H9 (cell line): ENCODE results near the gene C22orf23. TPM values are rescaled to one million over a fixed set of nuclear protein-coding genes. Genes with fewer than 3 reads are reported as not detected.

Experiments used
- DNase-seq: peaks from one replicate; pipeline ENCODE4 v3.0.0-alpha.2; 2017
- H2AFZ ChIP-seq: one replicate; pipeline ENCODE4 v1.6.1; 2013; ENCODE audit warnings: mild to moderate bottlenecking, low read length, control low read depth, moderate library complexity
- H2AK5ac ChIP-seq: 2 replicates; pipeline ENCODE4 v1.6.1; 2013; ENCODE audit warnings: low read length, control low read depth, mixed read lengths; ENCODE audit not compliant: insufficient read length
- H2BK120ac ChIP-seq: one replicate; pipeline ENCODE4 v1.6.1; 2013; ENCODE audit warnings: low read depth, mild to moderate bottlenecking, low read length, control low read depth, inconsistent platforms; ENCODE audit not compliant: poor library complexity, severe bottlenecking
- H2BK12ac ChIP-seq: 2 replicates; pipeline ENCODE4 v1.6.1; 2013; ENCODE audit warnings: low read length, control low read depth, mixed read lengths, low read depth; ENCODE audit not compliant: insufficient read length
- H2BK15ac ChIP-seq: 2 replicates; pipeline ENCODE4 v1.6.1; 2013; ENCODE audit warnings: low read depth, low read length, control low read depth
- H2BK20ac ChIP-seq: one replicate; pipeline ENCODE4 v1.6.1; 2013; ENCODE audit warnings: low read depth, mild to moderate bottlenecking, low read length, control low read depth, inconsistent platforms; ENCODE audit not compliant: poor library complexity, severe bottlenecking
- H2BK5ac ChIP-seq: 2 replicates; pipeline ENCODE4 v1.6.1; 2013; ENCODE audit warnings: low read length, control low read depth, mixed read lengths; ENCODE audit not compliant: insufficient read length
- H3K14ac ChIP-seq: 2 replicates; pipeline ENCODE4 v1.6.1; 2013; ENCODE audit warnings: low read length, control low read depth; ENCODE audit not compliant: insufficient read depth
- H3K18ac ChIP-seq: 2 replicates; pipeline ENCODE4 v1.6.1; 2013; ENCODE audit warnings: low read depth, mild to moderate bottlenecking, mixed read lengths, low read length, control low read depth; ENCODE audit not compliant: insufficient read length
- H3K23ac ChIP-seq: 2 replicates; pipeline ENCODE4 v1.6.1; 2013; ENCODE audit warnings: low read length, control low read depth, mixed read lengths, low read depth; ENCODE audit not compliant: insufficient read length
- H3K23me2 ChIP-seq: 2 replicates; pipeline ENCODE4 v1.6.1; 2013; ENCODE audit warnings: low read depth, mild to moderate bottlenecking, mixed read lengths, low read length, control low read depth; ENCODE audit not compliant: insufficient read length, poor library complexity, severe bottlenecking
- H3K27ac ChIP-seq: 2 replicates; pipeline ENCODE4 v1.5.1; 2013; ENCODE audit warnings: low read length, control low read depth, mixed read lengths, low read depth; ENCODE audit not compliant: insufficient read length
- H3K27me3 ChIP-seq: 2 replicates; pipeline ENCODE4 v1.6.1; 2013; ENCODE audit warnings: low read length, control low read depth, inconsistent platforms; ENCODE audit not compliant: insufficient read depth
- H3K4ac ChIP-seq: 2 replicates; pipeline ENCODE4 v1.6.1; 2013; ENCODE audit warnings: low read depth, mild to moderate bottlenecking, control low read depth, inconsistent platforms, low read length, moderate library complexity
- H3K4me1 ChIP-seq: 2 replicates; pipeline ENCODE4 v1.6.1; 2013; ENCODE audit warnings: low read length, control low read depth, inconsistent platforms; ENCODE audit not compliant: insufficient read depth
- H3K4me2 ChIP-seq: 2 replicates; pipeline ENCODE4 v1.6.1; 2013; ENCODE audit warnings: low read length, control low read depth, mixed read lengths; ENCODE audit not compliant: insufficient read length, insufficient read depth
- H3K56ac ChIP-seq: 2 replicates; pipeline ENCODE4 v1.6.1; 2013; ENCODE audit warnings: low read depth, mild to moderate bottlenecking, mixed read lengths, low read length, control low read depth; ENCODE audit not compliant: insufficient read length
- H3K79me1 ChIP-seq: 2 replicates; pipeline ENCODE4 v1.6.1; 2013; ENCODE audit warnings: low read depth, mild to moderate bottlenecking, moderate library complexity, low read length, control low read depth, inconsistent platforms; ENCODE audit not compliant: insufficient read depth, poor library complexity, severe bottlenecking
- H3K79me2 ChIP-seq: 2 replicates; pipeline ENCODE4 v1.6.1; 2013; ENCODE audit warnings: low read length, control low read depth, inconsistent platforms; ENCODE audit not compliant: insufficient read depth
- H3K9ac ChIP-seq: 2 replicates; pipeline ENCODE4 v1.6.1; 2013; ENCODE audit warnings: low read length, control low read depth, mixed read lengths; ENCODE audit not compliant: insufficient read length; ENCODE audit errors: extremely low read depth
- H3K9me3 ChIP-seq: one replicate; pipeline ENCODE4 v1.6.1; 2013; ENCODE audit warnings: low read depth, low read length, inconsistent platforms; ENCODE audit not compliant: control insufficient read depth
- H3T11ph ChIP-seq: one replicate; pipeline ENCODE4 v1.6.1; 2013; ENCODE audit warnings: mild to moderate bottlenecking, low read length, control low read depth, inconsistent platforms
- H4K20me1 ChIP-seq: one replicate; pipeline ENCODE4 v1.6.1; 2013; ENCODE audit not compliant: control insufficient read depth, insufficient read length, insufficient read depth
- H4K5ac ChIP-seq: 2 replicates; pipeline ENCODE4 v1.6.1; 2013; ENCODE audit warnings: low read depth, mild to moderate bottlenecking, mixed read lengths, low read length, control low read depth; ENCODE audit not compliant: insufficient read length
- H4K8ac ChIP-seq: replicated peaks from 2 replicates; pipeline ENCODE4 v1.6.1; 2013; ENCODE audit warnings: low read length, control low read depth, mixed read lengths, low read depth; ENCODE audit not compliant: insufficient read length
- H4K91ac ChIP-seq: 2 replicates; pipeline ENCODE4 v1.6.1; 2013; ENCODE audit warnings: low read depth, mild to moderate bottlenecking, moderate library complexity, mixed read lengths, low read length, control low read depth; ENCODE audit not compliant: insufficient read length
- H3K27ac Mint-ChIP-seq, 3 experiments: 2 replicates in 2 of 3; 3 replicates in 1 of 3; pipeline ENCODE4 v1.8.0; 2020 to 2021; ENCODE audit warnings: mixed read lengths in 3 of 3, mild to moderate bottlenecking in 1 of 3, moderate library complexity in 1 of 3
- H3K27me3 Mint-ChIP-seq: 2 replicates; pipeline ENCODE4 v1.8.0; 2021; ENCODE audit warnings: low read depth, mild to moderate bottlenecking, moderate library complexity, mixed read lengths
- H3K36me3 Mint-ChIP-seq, 3 experiments: 2 replicates in 2 of 3; 3 replicates in 1 of 3; pipeline ENCODE4 v1.8.0; 2020 to 2021; ENCODE audit warnings: low read depth in 3 of 3, mixed read lengths in 3 of 3; ENCODE audit not compliant: insufficient read depth in 1 of 3
- H3K4me1 Mint-ChIP-seq, 2 experiments: 2 replicates each; pipeline ENCODE4 v1.8.0; 2020; ENCODE audit warnings: mixed read lengths in 2 of 2
- H3K4me3 Mint-ChIP-seq, 2 experiments: 2 replicates in 1 of 2; 3 replicates in 1 of 2; pipeline ENCODE4 v1.8.0; 2020 to 2021; ENCODE audit warnings: mild to moderate bottlenecking in 2 of 2, mixed read lengths in 2 of 2, moderate library complexity in 1 of 2
- H3K9me3 Mint-ChIP-seq, 2 experiments: 2 replicates in 1 of 2; 3 replicates in 1 of 2; pipeline ENCODE4 v1.8.0; 2020; ENCODE audit warnings: mild to moderate bottlenecking in 2 of 2, mixed read lengths in 2 of 2, moderate library complexity in 1 of 2
- CTCF ChIP-seq: fragments of 200-600 bp; sonication (generic); conservative IDR thresholded peaks from 3 replicates; pipeline ENCODE4 v1.8.0; 2021; ENCODE audit warnings: antibody characterized with exemption, mild to moderate bottlenecking
- WGBS: extraction: QIAGEN DNeasy Blood & Tissue Kit; methylation state at CpG from one replicate; pipeline ENCODE4 v1.1.7; 2013; ENCODE audit warnings: missing lambda C conversion rate, low lambda C conversion rate, mixed read lengths; ENCODE audit not compliant: insufficient read length; ENCODE audit errors: extremely low coverage; 5-methylcytosine and 5-hydroxymethylcytosine counted together
- total RNA-seq: library from RNA; stranded (reverse); gene quantifications from 2 replicates; pipeline ENCODE4 v1.2.1, GENCODE V29; 2021

C22orf23 gene
- total RNA-seq, 1 experiment from 2014 or later: 0.57 TPM

- Histone ChIP-seq H3K27me3 (no peaks in the 10 kb centered on the region), H4K91ac (no peak overlapping the region), H3K56ac (no peak overlapping the region), H3K18ac (no peak overlapping the region), H3K4me2 (no peak overlapping the region), H3K23me2 (peaks cover 2% of the 10 kb centered on the region), H3T11ph (no peak overlapping the region), H4K5ac (no peak overlapping the region), H3K4ac (no peak overlapping the region), H3K27ac (no peak overlapping the region), H3K79me1 (no peaks in the 10 kb centered on the region), H2AFZ (no peak overlapping the region), H3K79me2 (no peaks in the 10 kb centered on the region), H2BK120ac (no peak overlapping the region), H2BK15ac (no peak overlapping the region), H4K8ac (no peak overlapping the region), H2BK20ac (no peak overlapping the region), H2BK5ac (no peak overlapping the region), H3K4me1 (no peaks in the 10 kb centered on the region), H3K9me3 (no peaks in the 10 kb centered on the region), H2BK12ac (no peak overlapping the region), H4K20me1 (no peaks in the 10 kb centered on the region), H3K23ac (no peak overlapping the region), H2AK5ac (no peak overlapping the region), H3K14ac (no peak overlapping the region), H3K9ac (no peak overlapping the region)
- no peak overlapping the region for H3K4me3 Mint-ChIP-seq
- TF ChIP-seq CTCF: no peak
- no peaks in the 10 kb centered on the region; the same call in 1 of the 2 replicates for H3K27me3 Mint-ChIP-seq
- peaks cover 1 to 47% (median 20%) of the 10 kb centered on the region in 3 experiments; a peak in 6 of 7 replicates for H3K36me3 Mint-ChIP-seq
- WGBS: no CpG with 5 or more reads among the region's 25 CpGs
- 0 out of 4 replicates have a peak, but pooled peaks cover 0 to 3% of the 10 kb centered on the region in 2 experiments for H3K4me1 Mint-ChIP-seq
- no peak overlapping the region for H3K27ac Mint-ChIP-seq
- H3K9me3 Mint-ChIP-seq: no peaks in the 10 kb centered on the region
- DNase-seq: no peak
Measured at GRCh38 chr22:37918580-37919270, 34.7 kb downstream of the C22orf23 start.
